OCI-LY7 (cell line): ENCODE results near the gene TES. TPM values are rescaled to one million over a fixed set of nuclear protein-coding genes. Genes with fewer than 3 reads are reported as not detected.

ENCODE experiments used
- BruUV-seq: library from RNA; stranded (reverse); fragments of 400-500 nt; replicated peaks from 2 replicates; lab custom pipeline; 2021; lab: Mats Ljungman, UMichigan
- CTCF ChIA-PET: fragments of 300-600 bp; sonication (Branson Sonifier 250); formaldehyde crosslinking; loops from one replicate; lab custom pipeline; 2022; ENCODE audit warnings: antibody characterized with exemption; ENCODE audit not compliant: unreplicated experiment; lab: Charles Lee
- POLR2A ChIA-PET: fragments of 300-600 bp; sonication (Branson Sonifier 250); formaldehyde crosslinking; loops from one replicate; lab custom pipeline; 2022; ENCODE audit warnings: antibody characterized with exemption; lab: Charles Lee
- DNase-seq: peaks from one replicate; pipeline ENCODE4 v3.0.0-alpha.2; 2015; ENCODE audit warnings: low spot score
- H2AFZ ChIP-seq: fragments of 200-600 bp; sonication (generic), shearing (Covaris generic); 2 replicates; pipeline ENCODE4 v1.6.1; 2014; ENCODE audit warnings: mild to moderate bottlenecking, antibody characterized with exemption, low read length, moderate library complexity
- H3K27ac ChIP-seq: fragments of 200-600 bp; sonication (generic); 2 replicates; pipeline ENCODE4 v1.5.1; 2014; ENCODE audit warnings: mixed run types, low read depth, mild to moderate bottlenecking, moderate library complexity, low read length, inconsistent platforms; ENCODE audit not compliant: poor library complexity, severe bottlenecking
- H3K36me3 ChIP-seq: fragments of 200-600 bp; sonication (generic); 2 replicates; pipeline ENCODE4 v1.6.1; 2014; ENCODE audit warnings: mild to moderate bottlenecking, antibody characterized with exemption, low read length, moderate library complexity, mixed read lengths; ENCODE audit not compliant: insufficient read depth
- H3K4me1 ChIP-seq: fragments of 200-600 bp; sonication (generic); 2 replicates; pipeline ENCODE4 v1.5.1; 2014; ENCODE audit warnings: mild to moderate bottlenecking, low read length; ENCODE audit not compliant: insufficient read depth, poor library complexity, severe bottlenecking
- H3K4me2 ChIP-seq: fragments of 200-600 bp; sonication (generic); 2 replicates; pipeline ENCODE4 v1.6.1; 2014; ENCODE audit warnings: mild to moderate bottlenecking, low read length
- H3K4me3 ChIP-seq: fragments of 200-600 bp; sonication (generic); 2 replicates; pipeline ENCODE4 v1.5.1; 2014; ENCODE audit warnings: mild to moderate bottlenecking, low read depth, low read length; ENCODE audit not compliant: poor library complexity, severe bottlenecking
- H3K79me2 ChIP-seq: fragments of 200-600 bp; sonication (generic); 2 replicates; pipeline ENCODE4 v1.6.1; 2016; ENCODE audit warnings: low read depth, mild to moderate bottlenecking, low read length, moderate library complexity, mixed read lengths; ENCODE audit not compliant: insufficient read depth
- H3K9me2 ChIP-seq: fragments of 200-600 bp; sonication (generic); 2 replicates; pipeline ENCODE4 v1.6.1; 2016; ENCODE audit warnings: mild to moderate bottlenecking, low read length, mixed read lengths; ENCODE audit not compliant: insufficient read depth
- H3K9me3 ChIP-seq: fragments of 200-600 bp; sonication (generic); 2 replicates; pipeline ENCODE4 v1.6.1; 2014; ENCODE audit warnings: mild to moderate bottlenecking, mixed run types, low read length, mixed read lengths
- H4K20me1 ChIP-seq: fragments of 200-600 bp; sonication (generic); 2 replicates; pipeline ENCODE4 v1.6.1; 2014; ENCODE audit warnings: mild to moderate bottlenecking, antibody characterized with exemption, low read length, moderate library complexity, mixed read lengths; ENCODE audit not compliant: insufficient read depth
- EZH2phosphoT487 ChIP-seq: fragments of 200-600 bp; sonication (generic); IDR thresholded peaks from 2 replicates; pipeline ENCODE4 v1.6.1; 2018; ENCODE audit warnings: low read depth, borderline replicate concordance, mild to moderate bottlenecking, mixed run types, antibody characterized with exemption, low read length, moderate library complexity, mixed read lengths
- intact Hi-C: fragments of 100-400 bp; cut with micrococcal nuclease; formaldehyde crosslinking; loops from one replicate; pipeline ENCODE4 v1.10.0; 2022; ENCODE audit not compliant: unreplicated experiment
- total RNA-seq, 2 experiments: library from RNA; depleted of rRNA in 1 of 2; stranded (reverse); fragments of >200 nt in 1 of 2; shearing (Covaris generic) in 1 of 2; gene quantifications; 2 replicates each; pipeline ENCODE4 v1.2.3, GENCODE V29; 2014 to 2022
- TF ChIP-seq, protein P1 (sequence below): fragments of 200-600 bp; sonication (generic); conservative IDR thresholded peaks from 2 replicates; pipeline ENCODE4 v1.5.1; 2014; ENCODE audit warnings: mild to moderate bottlenecking, antibody characterized with exemption, low read length, moderate library complexity, mixed read lengths

Gene TES
- total RNA-seq, 2 experiments from 2014 or later = not detected

DNA sequence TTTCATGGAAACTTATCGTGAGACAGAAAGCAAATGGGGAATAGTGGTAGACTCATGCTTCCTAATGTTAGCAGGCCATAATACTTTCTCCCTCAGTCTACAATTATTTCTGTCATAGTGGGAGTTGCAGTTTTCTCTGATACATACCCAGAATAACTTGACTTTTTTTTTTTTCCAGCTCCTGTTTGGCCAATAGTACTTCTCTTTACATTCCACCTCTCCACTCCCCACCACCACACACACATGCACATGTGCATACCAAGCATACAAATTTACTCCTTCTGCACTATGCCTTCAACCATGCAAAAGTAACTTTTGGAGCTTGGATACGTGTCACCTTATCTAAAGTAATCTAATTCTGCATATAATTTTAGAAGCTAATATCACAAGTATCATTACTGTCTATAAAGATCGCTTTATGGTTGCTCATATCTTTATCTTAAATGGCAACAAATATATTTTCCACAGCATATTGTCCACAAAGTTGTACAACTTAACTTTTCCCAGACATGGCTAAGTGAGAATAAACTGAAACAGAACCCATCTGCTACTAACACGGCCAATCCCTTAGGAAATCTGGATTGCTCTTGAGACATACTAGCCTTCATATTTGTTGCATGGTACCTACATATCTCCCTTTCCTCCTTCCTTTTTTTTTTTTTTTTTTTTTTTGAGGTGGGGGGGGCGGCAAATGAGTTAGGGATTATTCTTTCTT is 49.0 kb downstream of the TES start:
- H3K79me2 ChIP-seq = no peaks in the 10 kb centered on the region
- intact Hi-C loops = loop anchor here (2.0 kb wide), 1 partner anchor 547 kb away; no protein-coding TSS in a partner anchor
- no peak overlapping the region for H3K4me2 ChIP-seq
- no peak overlapping the region for H3K27ac ChIP-seq
- TF ChIP-seq, protein P1, sequence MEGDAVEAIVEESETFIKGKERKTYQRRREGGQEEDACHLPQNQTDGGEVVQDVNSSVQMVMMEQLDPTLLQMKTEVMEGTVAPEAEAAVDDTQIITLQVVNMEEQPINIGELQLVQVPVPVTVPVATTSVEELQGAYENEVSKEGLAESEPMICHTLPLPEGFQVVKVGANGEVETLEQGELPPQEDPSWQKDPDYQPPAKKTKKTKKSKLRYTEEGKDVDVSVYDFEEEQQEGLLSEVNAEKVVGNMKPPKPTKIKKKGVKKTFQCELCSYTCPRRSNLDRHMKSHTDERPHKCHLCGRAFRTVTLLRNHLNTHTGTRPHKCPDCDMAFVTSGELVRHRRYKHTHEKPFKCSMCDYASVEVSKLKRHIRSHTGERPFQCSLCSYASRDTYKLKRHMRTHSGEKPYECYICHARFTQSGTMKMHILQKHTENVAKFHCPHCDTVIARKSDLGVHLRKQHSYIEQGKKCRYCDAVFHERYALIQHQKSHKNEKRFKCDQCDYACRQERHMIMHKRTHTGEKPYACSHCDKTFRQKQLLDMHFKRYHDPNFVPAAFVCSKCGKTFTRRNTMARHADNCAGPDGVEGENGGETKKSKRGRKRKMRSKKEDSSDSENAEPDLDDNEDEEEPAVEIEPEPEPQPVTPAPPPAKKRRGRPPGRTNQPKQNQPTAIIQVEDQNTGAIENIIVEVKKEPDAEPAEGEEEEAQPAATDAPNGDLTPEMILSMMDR = no peak
- no peak for TF ChIP-seq EZH2phosphoT487
- H3K4me1 ChIP-seq = no peaks in the 10 kb centered on the region
- H3K9me3 ChIP-seq = no peaks in the 10 kb centered on the region
- H3K36me3 ChIP-seq = no peaks in the 10 kb centered on the region
- H3K4me3 ChIP-seq = no peak overlapping the region
- no peaks in the 10 kb centered on the region for H3K9me2 ChIP-seq
- no peaks in the 10 kb centered on the region for H4K20me1 ChIP-seq
- no peak for DNase-seq
- no TSS peak for BruUV-seq
- ChIA-PET POLR2A (interaction anchor here (0.5 to 0.9 kb wide), 2 partner anchors 17 to 327 kb away, joined by 3 to 4 read pairs; no protein-coding TSS in a partner anchor), CTCF (no interaction called here)
- no peak overlapping the region for H2AFZ ChIP-seq

- BruUV-seq = no TSS peak
- CTCF ChIA-PET = no interaction called here
- H3K79me2 ChIP-seq = no peaks in the 10 kb centered on the region
- H3K4me2 ChIP-seq = no peak overlapping the region
- POLR2A ChIA-PET = interaction anchor here (1.0 kb wide), 1 partner anchor 548 kb away, joined by 6 read pairs; no protein-coding TSS in a partner anchor
- no peaks in the 10 kb centered on the region for H3K4me1 ChIP-seq
- no peak overlapping the region for H2AFZ ChIP-seq
- intact Hi-C loops = loop anchor here (2.0 kb wide), 1 partner anchor 547 kb away; no protein-coding TSS in a partner anchor
- TF ChIP-seq, protein P1 = no peak
- TF ChIP-seq EZH2phosphoT487 = no peak
- H3K36me3 ChIP-seq = no peaks in the 10 kb centered on the region
- no peaks in the 10 kb centered on the region for H3K9me2 ChIP-seq
- no peak overlapping the region for H3K4me3 ChIP-seq
- H3K27ac ChIP-seq = no peak overlapping the region
- no peaks in the 10 kb centered on the region for H4K20me1 ChIP-seq
- no peak for DNase-seq
- no peaks in the 10 kb centered on the region for H3K9me3 ChIP-seq
Observed at GRCh38 chr7:116259871-116260440, 49.6 kb downstream of the TES start.

DNA sequence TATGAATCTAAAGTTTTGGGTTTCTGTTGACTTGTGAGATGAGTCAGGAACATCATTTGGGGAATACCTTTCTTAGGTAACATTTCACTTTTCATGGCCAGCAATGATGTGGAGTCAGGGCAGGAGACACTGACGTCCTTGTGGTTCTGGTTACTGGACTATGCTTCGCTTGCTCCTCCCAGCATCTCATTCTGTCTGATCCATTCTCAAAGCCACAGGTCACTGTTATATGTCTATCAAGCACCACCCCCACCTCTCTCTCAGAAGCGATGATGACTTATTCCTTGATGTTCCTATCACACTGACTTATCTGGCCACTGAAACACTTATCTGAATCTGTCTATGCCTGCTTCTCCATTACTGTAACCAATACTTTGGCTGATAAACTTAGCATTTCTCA is 51.6 kb downstream of the TES start:
- no peak overlapping the region for H3K4me3 ChIP-seq
- ChIA-PET POLR2A (no interaction called here), CTCF (no interaction called here)
- H3K9me3 ChIP-seq = no peaks in the 10 kb centered on the region
- H3K36me3 ChIP-seq = no peaks in the 10 kb centered on the region
- no TSS peak for BruUV-seq
- TF ChIP-seq, protein P1 = no peak
- no peak for TF ChIP-seq EZH2phosphoT487
- DNase-seq = no peak
- no peaks in the 10 kb centered on the region for H4K20me1 ChIP-seq
- no peak overlapping the region for H3K27ac ChIP-seq
- no peak overlapping the region for H2AFZ ChIP-seq
- intact Hi-C loops = no loop called here
- H3K4me1 ChIP-seq = no peaks in the 10 kb centered on the region
- no peaks in the 10 kb centered on the region for H3K9me2 ChIP-seq
- no peaks in the 10 kb centered on the region for H3K79me2 ChIP-seq
- H3K4me2 ChIP-seq = no peak overlapping the region
